Osteoblast (primary cell): ENCODE results near the gene SNAP25. TPM values are rescaled to one million over a fixed set of nuclear protein-coding genes. Genes with fewer than 3 reads are reported as not detected.
A peak's percentile ranks its signal among the peaks of the same experiment; 100 is the strongest.

ENCODE experiments used
- DNase-seq: peaks from one replicate; pipeline ENCODE4 v3.0.0; 2011; ENCODE audit warnings: low spot score, mixed read lengths; ENCODE audit not compliant: insufficient read length; ENCODE audit errors: missing footprints
- H2AFZ ChIP-seq: 2 replicates; pipeline ENCODE4 v1.6.0; 2011; ENCODE audit warnings: mild to moderate bottlenecking, low read length
- H3K27ac ChIP-seq: 2 replicates; pipeline ENCODE4 v1.5.1; 2011; ENCODE audit warnings: mild to moderate bottlenecking, low read depth, low read length, moderate library complexity
- H3K27me3 ChIP-seq: 2 replicates; pipeline ENCODE4 v1.6.0; 2012; ENCODE audit warnings: mild to moderate bottlenecking, control low read depth, inconsistent platforms, low read length, moderate library complexity; ENCODE audit not compliant: insufficient read depth
- H3K36me3 ChIP-seq: 2 replicates; pipeline ENCODE4 v1.5.1; 2011; ENCODE audit warnings: mild to moderate bottlenecking, low read length, control low read depth, moderate library complexity; ENCODE audit not compliant: insufficient read depth
- H3K4me1 ChIP-seq: 2 replicates; pipeline ENCODE4 v1.5.1; 2011; ENCODE audit warnings: mild to moderate bottlenecking, low read length, control low read depth, moderate library complexity; ENCODE audit not compliant: insufficient read depth
- H3K4me2 ChIP-seq: 2 replicates; pipeline ENCODE4 v1.6.0; 2011; ENCODE audit warnings: mild to moderate bottlenecking, low read length; ENCODE audit not compliant: insufficient read depth
- H3K4me3 ChIP-seq: fragments of 200-600 bp; sonication (generic); 3 replicates; pipeline ENCODE4 v1.5.1; 2012; ENCODE audit warnings: mild to moderate bottlenecking, low read length, inconsistent platforms; ENCODE audit not compliant: insufficient read depth
- H3K79me2 ChIP-seq: 2 replicates; pipeline ENCODE4 v1.6.0; 2012; ENCODE audit warnings: mild to moderate bottlenecking, low read length, control low read depth, inconsistent platforms; ENCODE audit not compliant: insufficient read depth
- H3K9me3 ChIP-seq: 2 replicates; pipeline ENCODE4 v1.5.1; 2011; ENCODE audit warnings: low read depth, low read length, control low read depth
- H4K20me1 ChIP-seq: 2 replicates; pipeline ENCODE4 v1.6.0; 2012; ENCODE audit warnings: mild to moderate bottlenecking, low read length, control low read depth; ENCODE audit not compliant: insufficient read depth
- CTCF ChIP-seq: IDR thresholded peaks from 2 replicates; pipeline ENCODE4 v1.5.1; 2011; ENCODE audit warnings: mild to moderate bottlenecking, low read depth, low read length, moderate library complexity; ENCODE audit errors: extremely low read depth
- total RNA-seq: library from RNA; depleted of rRNA; stranded (reverse); fragments of >200 nt; gene quantifications from 2 replicates; pipeline ENCODE4 v1.2.3, GENCODE V29; 2012

The SNAP25 gene
- total RNA-seq, 1 donor, result 1.8 TPM

GRCh38 chr20:10303852-10304251 lies 85.2 kb downstream of the SNAP25 start:
- DNase-seq, result no peak
- Histone ChIP-seq H3K27me3 (no peaks in the 10 kb centered on the region), H3K4me2 (no peak overlapping the region), H3K4me3 (no peak overlapping the region), H3K79me2 (no peaks in the 10 kb centered on the region), H3K36me3 (no peaks in the 10 kb centered on the region), H3K4me1 (peaks cover 25% of the 10 kb centered on the region), H2AFZ (no peak overlapping the region), H4K20me1 (no peaks in the 10 kb centered on the region), H3K9me3 (no peaks in the 10 kb centered on the region), H3K27ac (no peak overlapping the region)
- no peak for TF ChIP-seq CTCF

GRCh38 chr20:10304471-10305046 lies 85.9 kb downstream of the SNAP25 start:
- no peak for DNase-seq
- no peaks in the 10 kb centered on the region for H4K20me1 ChIP-seq

GRCh38 chr20:10306440-10307358 lies 88.1 kb downstream of the SNAP25 start:
- peak overlapping the region; percentile 29 for H3K4me3 ChIP-seq
- H3K36me3 ChIP-seq, result no peaks in the 10 kb centered on the region
- peak; percentile 79 for DNase-seq
- H3K79me2 ChIP-seq, result no peaks in the 10 kb centered on the region
- no peak for TF ChIP-seq CTCF
- H3K9me3 ChIP-seq, result no peaks in the 10 kb centered on the region
- H3K27ac ChIP-seq, result peak overlapping the region; percentile 63
- peak overlapping the region; percentile 7 for H2AFZ ChIP-seq
- H3K27me3 ChIP-seq, result no peaks in the 10 kb centered on the region
- no peaks in the 10 kb centered on the region for H4K20me1 ChIP-seq
- peaks cover 46% of the 10 kb centered on the region for H3K4me1 ChIP-seq
- peak overlapping the region; percentile 68 for H3K4me2 ChIP-seq

More at GRCh38 chr20:10304471-10305046, 85.9 kb downstream of the SNAP25 start:
- no peak for TF ChIP-seq CTCF
- H3K4me1 ChIP-seq, result peaks cover 32% of the 10 kb centered on the region
- H2AFZ ChIP-seq, result no peak overlapping the region
- H3K36me3 ChIP-seq, result no peaks in the 10 kb centered on the region
- H3K27me3 ChIP-seq, result no peaks in the 10 kb centered on the region
- H3K79me2 ChIP-seq, result no peaks in the 10 kb centered on the region
- H3K27ac ChIP-seq, result no peak overlapping the region
- H3K4me2 ChIP-seq, result no peak overlapping the region
- H3K4me3 ChIP-seq, result no peak overlapping the region
- H3K9me3 ChIP-seq, result no peaks in the 10 kb centered on the region

GRCh38 chr20:10307359-10307735 lies 88.7 kb downstream of the SNAP25 start:
- Histone ChIP-seq H3K27ac (peak overlapping the region; percentile 63), H3K27me3 (no peaks in the 10 kb centered on the region), H3K36me3 (no peaks in the 10 kb centered on the region), H4K20me1 (no peaks in the 10 kb centered on the region), H3K4me1 (peaks cover 52% of the 10 kb centered on the region), H3K79me2 (no peaks in the 10 kb centered on the region), H3K9me3 (no peaks in the 10 kb centered on the region), H3K4me3 (no peak overlapping the region), H3K4me2 (peak overlapping the region; percentile 16), H2AFZ (no peak overlapping the region)
- DNase-seq, result no peak
- TF ChIP-seq CTCF, result no peak
